ENCODE data around the gene PNMA6E.
"Not testable (repeated sequence)": the region's sequence is repeated elsewhere in the genome, so short reads cannot be mapped to it uniquely, and the experiment has no call there.

Gene PNMA6E

GRCh38 chrX:153387987-153388721, 13.0 kb downstream of the PNMA6E start:
- no peak for DNase-seq (ENCODE audit: low read depth in 2 of 3, low spot score in 2 of 3)

DNA sequence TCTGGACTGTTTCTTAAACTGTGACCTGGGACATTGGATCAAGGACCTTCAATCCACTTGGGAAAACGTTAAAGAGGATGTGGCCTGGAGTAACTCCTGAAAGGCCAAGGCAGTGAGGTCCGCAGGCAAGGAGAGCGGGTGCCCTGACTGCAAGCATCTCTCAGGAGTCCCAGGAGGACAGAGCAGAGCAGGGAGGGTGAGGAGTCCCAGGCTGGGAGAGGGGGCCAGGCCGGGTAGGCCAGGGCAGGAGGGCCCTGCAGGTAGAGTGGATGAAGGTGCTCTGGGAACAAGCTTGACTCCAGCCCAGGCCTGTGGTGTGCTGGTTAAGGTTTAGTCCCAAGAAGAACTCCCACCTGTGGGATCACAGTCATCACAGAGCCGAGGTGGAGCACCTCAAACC, 13.8 kb downstream of the PNMA6E start:
- no peak for DNase-seq (ENCODE audit: low read depth in 2 of 3, low spot score in 2 of 3)

- no peak for DNase-seq (ENCODE audit: low read depth in 2 of 3, low spot score in 2 of 3)
Observed at GRCh38 chrX:153386097-153386496, 15.1 kb downstream of the PNMA6E start.

DNA sequence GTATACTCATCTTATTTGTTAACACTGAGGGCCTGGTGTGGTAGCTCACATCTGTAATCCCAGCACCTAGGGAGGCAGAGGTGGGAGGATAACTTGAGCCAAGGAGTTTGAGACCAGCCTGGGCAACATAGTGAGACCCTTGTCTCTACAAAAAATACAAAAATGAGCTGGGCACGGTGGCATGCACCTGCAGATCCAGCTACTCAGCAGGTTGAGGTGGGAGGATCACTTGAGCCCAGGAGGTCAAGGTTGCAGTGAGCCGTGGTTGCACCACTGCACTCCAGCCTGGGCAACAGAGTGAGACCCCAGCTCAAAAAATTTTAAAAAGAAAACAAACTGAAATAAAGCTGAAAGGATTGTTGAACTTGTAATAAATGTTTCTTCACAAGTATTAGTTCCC, 16.2 kb downstream of the PNMA6E start:
- not testable (repeated sequence) for DNase-seq (ENCODE audit: low read depth in 2 of 3, low spot score in 2 of 3)

- DNase-seq (ENCODE audit: low read depth in 2 of 3, low spot score in 2 of 3): no peak
Observed at GRCh38 chrX:153384390-153384789, 16.8 kb downstream of the PNMA6E start.

- no peak for DNase-seq (ENCODE audit: low read depth in 2 of 3, low spot score in 2 of 3)
Observed at GRCh38 chrX:153382563-153383482, 18.3 kb downstream of the PNMA6E start.

DNA sequence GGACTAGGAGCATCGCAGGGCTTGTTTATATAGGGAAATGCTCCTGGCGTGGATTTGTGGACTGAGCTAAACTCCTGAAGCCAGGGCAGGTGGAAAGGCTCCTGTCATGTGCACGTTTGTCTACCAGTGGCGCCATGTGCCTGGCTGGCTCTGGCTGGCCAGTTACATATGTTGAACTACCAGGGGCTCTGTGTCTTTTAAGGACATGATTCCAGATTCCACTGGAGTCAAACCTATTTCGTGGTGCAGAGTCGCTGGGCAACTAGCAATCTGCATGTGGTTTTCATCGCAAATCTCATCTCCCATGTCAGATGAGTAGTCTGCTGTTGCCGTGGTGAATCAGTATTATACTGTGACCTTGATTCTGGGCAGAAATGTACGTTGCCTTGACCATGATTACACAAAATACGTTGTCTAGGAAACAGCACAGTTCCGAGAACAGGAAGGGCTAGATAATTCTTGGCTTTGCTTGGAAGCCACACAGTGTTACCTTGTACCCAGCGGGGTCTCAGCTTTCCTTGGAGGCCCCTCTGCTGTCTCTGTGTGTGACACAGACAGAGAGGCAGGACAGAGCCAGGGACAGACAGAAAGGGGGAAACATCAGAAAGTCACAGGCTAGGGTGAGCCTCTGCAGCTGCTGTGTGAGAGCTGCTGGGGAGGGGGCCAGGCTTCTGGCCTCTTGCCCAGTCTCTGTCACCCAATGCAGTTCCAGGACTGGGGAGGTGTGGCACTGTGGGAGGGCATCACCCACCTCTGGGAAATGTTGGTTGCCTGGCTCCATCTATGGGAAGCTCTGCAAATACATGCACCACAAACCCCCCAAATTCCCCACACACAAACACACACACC, 19.2 kb downstream of the PNMA6E start:
- DNase-seq (ENCODE audit: low read depth in 2 of 3, low spot score in 2 of 3): no peak

DNA sequence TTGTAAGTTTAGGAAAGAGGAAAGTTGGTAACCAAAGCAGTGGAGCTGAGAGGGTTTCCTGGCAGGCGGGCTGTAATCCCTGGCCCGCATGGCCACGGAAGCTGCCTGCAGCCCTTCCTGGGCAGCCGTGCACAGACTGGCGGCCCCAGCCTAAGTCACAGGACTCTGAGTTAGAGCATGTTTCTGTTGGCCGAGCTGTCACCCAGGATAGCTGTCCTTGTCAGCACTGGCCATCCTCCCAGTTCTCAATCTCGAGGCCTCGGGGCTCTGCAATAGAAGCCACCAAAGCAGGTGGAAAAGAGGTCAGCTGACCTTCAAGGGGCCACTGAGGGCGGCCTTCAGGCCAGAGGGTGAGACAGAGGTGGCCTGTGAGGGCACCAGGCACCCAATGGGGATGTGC, 20.5 kb downstream of the PNMA6E start:
- DNase-seq (ENCODE audit: low read depth in 2 of 3, low spot score in 2 of 3): no peak

DNA sequence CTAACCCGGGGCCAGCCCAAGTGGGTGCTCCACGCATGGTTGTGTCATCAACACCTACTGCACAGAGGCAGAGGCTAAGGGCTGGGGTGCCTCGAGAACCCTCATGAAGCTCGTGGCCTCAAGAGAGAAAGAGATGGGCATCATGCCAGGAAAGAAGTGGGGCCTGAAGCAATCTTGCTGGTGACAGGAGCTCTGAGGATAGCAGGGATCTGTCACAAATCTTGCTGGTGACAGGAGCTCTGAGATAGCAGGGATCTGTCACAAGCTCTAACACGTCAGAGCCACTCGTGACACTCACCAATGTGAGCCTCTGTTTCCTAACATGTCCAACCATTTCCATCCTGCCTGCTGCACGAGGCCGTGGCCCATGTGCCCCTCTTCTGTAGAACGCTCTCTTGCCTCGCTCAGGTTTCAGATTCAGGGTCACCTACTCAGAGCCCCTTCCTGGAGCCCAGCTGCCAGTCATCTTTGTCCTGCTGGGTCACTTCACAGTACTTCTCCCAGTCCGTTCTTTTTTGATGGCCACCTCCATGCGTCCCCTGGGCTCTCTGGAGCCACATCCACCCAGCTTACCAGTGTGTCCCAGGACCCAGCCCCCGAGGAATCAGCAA, 21.1 kb downstream of the PNMA6E start:
- DNase-seq (ENCODE audit: low read depth in 2 of 3, low spot score in 2 of 3): no peak

DNA sequence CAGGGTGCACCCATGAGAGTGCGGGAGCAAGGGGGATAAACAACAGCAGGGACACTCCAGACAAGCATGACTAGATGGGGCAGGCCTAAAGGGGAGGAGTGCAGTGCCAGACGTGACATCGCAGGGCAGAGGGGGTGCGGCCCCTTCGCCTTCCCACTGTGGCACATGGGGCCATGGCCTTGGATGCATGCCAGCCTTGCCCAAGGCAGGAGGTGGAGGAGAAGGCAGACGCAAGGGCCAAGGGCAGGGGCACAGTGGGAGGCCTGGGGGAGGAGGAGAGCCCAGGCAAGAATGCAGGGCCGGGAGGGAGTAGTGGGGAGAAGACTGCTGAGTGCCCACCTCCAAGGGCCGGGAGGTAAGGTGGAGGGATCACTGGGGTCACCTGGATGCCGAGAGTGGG, 21.6 kb downstream of the PNMA6E start:
- no peak for DNase-seq (ENCODE audit: low read depth in 2 of 3, low spot score in 2 of 3)

DNA sequence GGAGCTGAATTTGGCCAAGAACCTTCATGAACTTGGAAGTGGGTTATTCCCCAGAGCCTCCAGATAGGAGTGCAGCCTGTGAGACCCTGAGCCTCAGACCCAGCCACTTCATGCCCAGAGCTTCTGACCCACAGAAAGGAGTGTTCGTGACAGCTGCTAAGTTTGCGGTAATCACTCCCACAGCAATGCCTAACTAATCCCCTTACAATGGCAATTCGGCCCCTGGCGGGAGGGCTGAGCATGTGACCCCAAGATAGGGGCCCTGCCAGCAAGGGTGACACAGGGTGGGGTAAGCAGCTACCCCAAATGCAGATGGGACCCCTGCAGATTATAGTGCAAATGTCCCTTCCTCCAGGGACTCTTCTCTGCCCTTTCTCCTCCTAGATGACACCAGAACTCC, 22.5 kb downstream of the PNMA6E start:
- DNase-seq (ENCODE audit: low read depth in 2 of 3, low spot score in 2 of 3): no peak

DNA sequence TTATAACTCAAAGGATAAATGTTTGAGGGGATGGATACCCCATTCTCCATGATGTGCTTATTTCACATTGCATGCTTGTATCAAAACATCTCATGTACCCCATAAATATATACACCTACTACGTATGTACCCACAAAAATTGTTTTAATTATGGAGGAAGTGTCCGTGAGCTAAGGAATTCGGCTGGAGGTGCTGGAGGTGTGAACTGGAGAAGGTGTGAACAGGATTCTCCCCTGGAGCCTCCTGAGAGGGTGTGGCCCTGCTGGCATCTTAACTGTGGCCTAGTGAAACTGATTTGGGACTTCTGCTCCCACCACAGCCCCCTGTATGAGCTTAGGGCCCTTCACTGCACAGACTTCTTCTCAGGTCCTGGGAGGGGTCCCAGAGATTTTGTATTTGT, 23.4 kb downstream of the PNMA6E start:
- DNase-seq (ENCODE audit: low read depth in 2 of 3, low spot score in 2 of 3): no peak

- no peak for DNase-seq (ENCODE audit: low read depth in 2 of 3, low spot score in 2 of 3)
Observed at GRCh38 chrX:153375571-153375970, 25.6 kb downstream of the PNMA6E start.

DNA sequence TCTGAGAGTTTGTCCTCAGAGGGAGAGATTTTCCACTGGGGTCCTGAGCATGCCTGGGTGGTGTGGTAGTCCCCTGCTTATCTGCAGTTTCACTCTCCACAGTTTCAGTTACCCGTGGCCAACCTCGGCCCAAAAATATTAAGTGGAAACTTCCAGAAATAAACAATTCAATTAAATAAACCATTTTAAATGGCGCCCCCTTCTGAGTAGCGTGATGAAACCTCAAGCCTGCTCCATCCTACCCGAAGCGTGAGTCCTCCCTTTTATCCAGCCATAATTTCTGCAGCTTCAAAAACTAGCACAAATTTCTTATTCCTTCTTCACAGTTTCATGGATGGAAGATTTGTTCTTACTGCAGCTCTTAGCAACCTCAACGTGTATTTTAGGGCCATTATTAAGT, 26.7 kb downstream of the PNMA6E start:
- DNase-seq (ENCODE audit: low read depth in 2 of 3, low spot score in 2 of 3): no peak

DNA sequence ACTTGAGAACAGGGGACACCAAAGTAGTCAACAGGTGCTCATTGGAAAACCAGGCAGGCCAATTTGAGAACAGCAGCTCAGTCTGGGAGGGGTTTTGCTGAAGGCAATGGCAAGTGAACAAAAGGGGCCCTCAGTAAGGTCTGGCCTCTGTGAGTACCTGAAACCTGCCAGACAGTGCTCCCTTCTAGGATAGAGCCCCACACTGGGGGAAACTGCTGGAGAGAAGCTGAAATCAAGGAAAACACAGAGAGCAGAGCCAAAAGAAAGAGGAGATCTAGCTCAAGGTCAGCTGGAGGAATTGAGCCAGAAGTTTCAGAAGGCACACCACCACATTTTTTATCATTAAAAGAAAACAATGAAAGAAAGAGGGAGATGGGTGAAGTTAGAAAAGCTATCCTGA, 28.2 kb downstream of the PNMA6E start:
- DNase-seq (ENCODE audit: low read depth in 2 of 3, low spot score in 2 of 3): no peak

DNA sequence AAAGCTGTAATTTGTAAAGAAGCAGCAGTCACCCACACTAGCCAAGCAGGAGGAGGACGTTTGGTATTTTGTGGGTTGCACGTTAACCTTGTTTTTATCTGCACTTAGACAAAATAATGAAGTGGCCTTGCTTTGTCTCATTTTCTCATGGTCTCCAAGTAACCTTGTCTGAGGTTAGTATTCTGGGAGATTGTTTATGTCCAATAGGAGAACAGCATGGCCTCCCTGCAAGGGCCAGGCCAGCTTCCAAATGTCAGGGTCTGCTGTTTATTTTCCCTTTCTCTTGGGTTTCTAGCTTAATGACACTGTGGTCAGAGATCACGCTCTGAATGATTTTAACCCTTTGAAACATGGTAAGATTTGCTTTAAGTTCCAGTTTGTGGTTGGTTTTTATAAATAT, 29.9 kb downstream of the PNMA6E start:
- no peak for DNase-seq (ENCODE audit: low read depth in 2 of 3, low spot score in 2 of 3)

DNA sequence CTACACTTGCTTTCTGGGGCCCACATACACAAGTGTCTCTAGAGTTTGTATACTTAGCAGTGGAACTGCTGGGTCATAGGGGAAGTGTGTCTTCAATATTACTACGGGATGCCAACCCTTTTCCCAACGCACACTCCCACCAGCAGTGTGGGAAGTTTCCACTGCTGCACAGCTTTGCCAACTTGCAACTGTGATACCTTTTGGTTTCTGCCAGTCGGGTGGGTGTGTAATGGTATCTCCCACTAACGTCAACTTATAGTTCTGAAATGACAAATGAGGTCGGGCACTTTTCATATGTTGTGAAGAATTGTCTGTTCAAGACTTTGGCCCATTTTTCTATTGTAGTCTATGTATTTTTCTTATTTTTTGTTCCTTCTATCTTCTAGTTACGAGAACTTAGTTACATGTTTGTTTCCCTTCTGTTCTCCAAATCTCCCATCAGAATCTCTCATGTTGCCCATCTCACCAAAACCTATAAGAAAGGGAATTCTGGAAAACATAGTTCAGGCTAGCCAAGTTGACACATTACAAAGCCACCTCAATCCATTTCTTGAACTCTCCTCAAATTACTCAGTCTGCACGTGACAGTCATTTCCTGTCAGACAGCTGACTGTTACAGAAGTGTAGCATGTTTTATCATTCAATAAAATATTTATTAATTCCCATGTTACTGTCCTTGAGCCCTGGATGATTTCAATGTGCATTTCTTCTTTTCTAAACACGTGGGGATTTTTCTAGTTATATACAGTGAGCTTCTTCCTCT, 30.7 kb downstream of the PNMA6E start:
- no peak for DNase-seq (ENCODE audit: low read depth in 2 of 3, low spot score in 2 of 3)

DNA sequence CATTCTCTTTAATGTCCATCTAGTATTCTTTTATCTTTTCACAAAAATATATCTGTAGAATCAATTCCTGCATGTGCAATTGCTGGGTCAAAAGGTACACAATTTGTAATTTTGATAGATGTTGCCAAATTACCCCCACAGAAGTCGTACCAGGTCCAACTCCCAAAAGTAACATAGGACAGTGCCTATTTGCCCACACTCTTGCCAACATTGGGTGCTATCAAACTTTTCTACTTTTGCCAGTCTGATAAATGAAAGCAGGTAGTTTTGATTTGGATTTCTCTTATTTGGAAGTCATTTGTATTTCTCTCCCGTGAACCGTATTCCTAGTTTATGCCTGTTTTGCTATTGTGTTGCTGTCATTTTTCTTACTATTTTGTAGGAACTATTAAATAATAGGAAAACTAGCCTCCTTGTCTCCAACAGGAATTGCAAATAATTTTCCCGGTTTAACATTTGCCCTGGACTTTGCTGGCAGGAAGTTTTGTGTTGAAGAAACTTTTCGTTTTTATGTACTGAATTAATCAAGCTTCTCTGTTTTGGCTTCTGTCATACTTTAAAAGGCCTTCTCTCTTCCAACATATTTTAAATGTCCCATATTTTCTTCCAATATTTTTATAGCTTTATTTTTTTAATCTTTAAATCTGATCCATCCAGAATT, 34.1 kb downstream of the PNMA6E start:
- no peak for DNase-seq (ENCODE audit: low read depth in 2 of 3, low spot score in 2 of 3)

DNA sequence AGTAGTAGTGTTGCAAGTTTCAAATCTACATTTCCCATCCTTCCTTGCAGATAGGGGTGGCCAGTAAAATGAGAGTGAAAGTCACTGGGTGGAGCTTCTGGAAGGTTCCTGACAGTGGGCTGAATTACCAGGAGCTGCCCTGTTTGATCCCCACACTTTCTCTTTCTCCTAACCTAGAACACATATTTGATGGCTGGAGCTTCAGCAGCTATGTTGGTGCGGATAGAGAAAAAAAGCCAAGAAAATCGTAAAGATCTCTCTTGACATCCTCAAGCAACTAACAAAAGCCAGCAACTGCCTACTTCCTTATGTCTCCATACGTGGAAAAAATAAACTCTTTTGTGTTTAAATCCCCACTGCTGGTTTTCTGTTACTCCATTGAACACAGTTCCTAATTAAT, 35.0 kb downstream of the PNMA6E start:
- DNase-seq (ENCODE audit: low read depth in 2 of 3, low spot score in 2 of 3): no peak

DNA sequence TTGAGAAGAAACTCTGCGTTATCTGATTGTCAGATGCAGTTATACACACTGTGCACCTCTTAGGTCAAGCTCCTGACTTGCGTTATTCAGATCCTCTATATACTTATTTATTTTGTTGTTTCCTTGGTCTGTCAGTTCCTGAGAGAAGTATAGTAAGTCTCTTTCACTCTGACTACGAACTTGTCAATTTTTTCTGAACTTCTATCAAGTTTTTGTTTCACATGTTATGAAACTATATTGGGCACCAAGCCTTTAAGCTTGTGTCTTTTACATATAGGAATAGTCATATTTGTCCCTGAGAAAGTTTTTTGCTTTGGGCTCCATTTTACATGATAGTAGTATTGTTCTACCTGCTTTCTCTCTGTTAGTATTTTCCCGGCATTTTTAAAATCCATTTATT, 35.5 kb downstream of the PNMA6E start:
- no peak for DNase-seq (ENCODE audit: low read depth in 2 of 3, low spot score in 2 of 3)

Measured in activated CD8-positive, alpha-beta memory T cell treated with anti-CD3 and anti-CD28 coated beads for 48 hours (primary cell).